Naive thymus-derived CD4-positive, alpha-beta T cell (primary cell): ENCODE results near the gene NCOA3. TPM values are rescaled to one million over a fixed set of nuclear protein-coding genes. Genes with fewer than 3 reads are reported as not detected.

Experiments
- ATAC-seq: fragments of 150-1000 bp; cut with Tn5 transposase; 2 replicates; pipeline ENCODE4 v1.10.0; 2021; ENCODE audit warnings: mild to moderate bottlenecking, moderate library complexity
- CTCF ChIA-PET: fragments of 350-600 bp; sonication (Branson Sonifier 250); formaldehyde crosslinking; loops from one replicate; lab custom pipeline; 2021; ENCODE audit warnings: antibody characterized with exemption; lab: Charles Lee
- POLR2A ChIA-PET: fragments of 350-600 bp; sonication (Branson Sonifier 250); formaldehyde crosslinking; loops from one replicate; lab custom pipeline; 2021; ENCODE audit warnings: antibody characterized with exemption, inconsistent platforms; lab: Charles Lee
- DNase-seq, 9 donors: peaks; one replicate each; pipeline versions ENCODE4 v3.0.0 to v3.0.0-alpha.2; 2020 to 2022; ENCODE audit warnings: mixed read lengths in 1 of 9
- H3K27ac ChIP-seq: one replicate; pipeline ENCODE4 v1.7.0; 2013; ENCODE audit warnings: mild to moderate bottlenecking, low read depth, low read length, moderate library complexity
- H3K27me3 ChIP-seq, 2 donors: one replicate each; pipeline ENCODE4 v1.7.0; 2013; ENCODE audit warnings: low read length in 2 of 2, mild to moderate bottlenecking in 2 of 2, moderate library complexity in 2 of 2; ENCODE audit not compliant: control insufficient read depth in 2 of 2, insufficient read depth in 2 of 2
- H3K36me3 ChIP-seq, 3 experiments: 1 replicate in 2 of 3; 2 replicates in 1 of 3; pipeline ENCODE4 v1.7.0; 2013; ENCODE audit warnings: low read length in 3 of 3, mild to moderate bottlenecking in 3 of 3, moderate library complexity in 1 of 3; ENCODE audit not compliant: insufficient read depth in 3 of 3, control insufficient read depth in 2 of 3
- H3K4me1 ChIP-seq, 2 donors: one replicate each; pipeline ENCODE4 v1.7.0; 2013; ENCODE audit warnings: low read length in 2 of 2, mild to moderate bottlenecking in 2 of 2, moderate library complexity in 1 of 2; ENCODE audit not compliant: control insufficient read depth in 2 of 2, insufficient read depth in 2 of 2
- H3K4me3 ChIP-seq: 2 replicates; pipeline ENCODE4 v1.7.0; 2013; ENCODE audit warnings: mild to moderate bottlenecking, low read length
- H3K9me3 ChIP-seq, 3 experiments: 1 replicate in 2 of 3; 2 replicates in 1 of 3; pipeline ENCODE4 v1.7.0; 2013; ENCODE audit warnings: low read length in 3 of 3; ENCODE audit not compliant: control insufficient read depth in 2 of 3
- H3K27ac Mint-ChIP-seq, 9 donors: one replicate each; pipeline ENCODE4 v1.8.0; 2020 to 2022; ENCODE audit warnings: mixed read lengths in 9 of 9, mild to moderate bottlenecking in 8 of 9, moderate library complexity in 5 of 9, inconsistent platforms in 2 of 9
- H3K27me3 Mint-ChIP-seq, 5 donors: one replicate each; pipeline ENCODE4 v1.8.0; 2021 to 2022; ENCODE audit warnings: mixed read lengths in 5 of 5, mild to moderate bottlenecking in 1 of 5
- H3K36me3 Mint-ChIP-seq, 5 donors: one replicate each; pipeline ENCODE4 v1.8.0; 2020 to 2022; ENCODE audit warnings: mixed read lengths in 5 of 5, mild to moderate bottlenecking in 3 of 5, inconsistent platforms in 1 of 5
- H3K4me1 Mint-ChIP-seq, 7 donors: one replicate each; pipeline ENCODE4 v1.8.0; 2020 to 2022; ENCODE audit warnings: mixed read lengths in 7 of 7, mild to moderate bottlenecking in 3 of 7, inconsistent platforms in 1 of 7
- H3K4me3 Mint-ChIP-seq, 10 donors: one replicate each; pipeline ENCODE4 v1.8.0; 2020 to 2022; ENCODE audit warnings: mild to moderate bottlenecking in 10 of 10, mixed read lengths in 10 of 10, moderate library complexity in 6 of 10, inconsistent platforms in 2 of 10
- H3K9me3 Mint-ChIP-seq, 11 donors: one replicate each; pipeline ENCODE4 v1.8.0; 2020 to 2022; ENCODE audit warnings: mixed read lengths in 11 of 11, mild to moderate bottlenecking in 4 of 11, inconsistent platforms in 1 of 11, moderate library complexity in 1 of 11
- intact Hi-C, 2 donors: fragments of 100-400 bp; cut with micrococcal nuclease; formaldehyde crosslinking; loops; one replicate each; pipeline ENCODE4 v1.15.1; 2023
- polyA plus RNA-seq, 2 donors: library from polyadenylated mRNA; unstranded; fragments of 300-500 nt; fragmentation: Illumina TruSeq; gene quantifications; one replicate each; pipeline ENCODE4 v1.2.3, GENCODE V29; 2021
- total RNA-seq, 6 experiments: library from RNA in 5 of 6; stranded (reverse) in 5 of 6; gene quantifications; 1 replicate in 5 of 6; 2 replicates in 1 of 6; pipeline ENCODE4 v1.2.3 and lab custom pipeline; 2021 to 2026

Gene NCOA3
- total and polyA plus RNA-seq, 7 experiments from 2014 or later = 20.3 to 115 (median 85.5) TPM

DNA sequence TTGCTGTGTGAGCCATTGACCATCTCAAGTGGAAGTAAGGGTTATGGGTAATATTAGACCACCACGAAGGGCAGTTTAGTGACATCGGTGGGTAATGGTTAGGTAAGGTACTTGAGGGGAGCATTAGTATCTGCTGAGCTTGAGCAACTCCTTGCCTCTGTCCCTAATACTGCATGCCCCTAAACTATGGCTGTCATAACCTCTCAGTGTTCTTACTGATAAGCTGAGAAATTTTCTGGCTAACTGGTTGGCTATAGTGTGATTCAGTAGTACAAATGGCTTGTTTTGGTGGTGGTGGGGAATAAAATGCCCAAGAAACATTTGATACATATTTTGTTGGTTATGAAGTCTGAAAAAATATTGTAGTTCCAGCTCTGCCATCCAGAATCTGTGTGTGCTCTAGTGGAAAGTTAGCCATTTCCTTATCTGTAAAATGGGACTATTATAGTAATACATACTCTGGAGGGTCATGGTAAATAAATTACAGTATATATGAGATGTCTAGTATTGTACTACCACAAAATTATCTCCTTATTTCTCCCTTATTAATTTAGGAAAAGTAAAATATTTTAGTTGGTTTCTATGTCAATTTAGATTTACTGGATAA lies 113.1 kb downstream of the NCOA3 start:
- no peaks in the 10 kb centered on the region for H3K9me3 ChIP-seq
- CTCF ChIA-PET = interaction anchor here (0.6 to 2.9 kb wide), 4 partner anchors 224 to 342 kb away, joined by 3 to 15 read pairs (median 5); no protein-coding TSS in a partner anchor
- DNase-seq (no peak), ATAC-seq (no peak)
- POLR2A ChIA-PET = no interaction called here
- intact Hi-C loops = loop anchor here in 1 of 2 donors (5.0 kb wide), 1 partner anchor 113 kb away; the partner anchor contains the start of gene NCOA3
- peak overlapping the region in 8 of 9 donors; percentile 46 to 90 (median 74) for H3K27ac Mint-ChIP-seq
- H3K9me3 Mint-ChIP-seq = peaks cover 0 to under 1% (median 0%) of the 10 kb centered on the region in 11 donors
- H3K27me3 Mint-ChIP-seq = no peaks in the 10 kb centered on the region
- peaks cover 27 to 68% (median 57%) of the 10 kb centered on the region in 7 donors for H3K4me1 Mint-ChIP-seq
- H3K36me3 Mint-ChIP-seq = peaks cover 0 to 12% (median 0%) of the 10 kb centered on the region in 5 donors
- no peak overlapping the region for H3K4me3 Mint-ChIP-seq
- no peak overlapping the region for H3K4me3 ChIP-seq
- H3K4me1 ChIP-seq = peaks cover 9 to 15% of the 10 kb centered on the region in 2 donors
- no peaks in the 10 kb centered on the region for H3K36me3 ChIP-seq
- H3K27me3 ChIP-seq = no peaks in the 10 kb centered on the region
- H3K27ac ChIP-seq = no peak overlapping the region

DNA sequence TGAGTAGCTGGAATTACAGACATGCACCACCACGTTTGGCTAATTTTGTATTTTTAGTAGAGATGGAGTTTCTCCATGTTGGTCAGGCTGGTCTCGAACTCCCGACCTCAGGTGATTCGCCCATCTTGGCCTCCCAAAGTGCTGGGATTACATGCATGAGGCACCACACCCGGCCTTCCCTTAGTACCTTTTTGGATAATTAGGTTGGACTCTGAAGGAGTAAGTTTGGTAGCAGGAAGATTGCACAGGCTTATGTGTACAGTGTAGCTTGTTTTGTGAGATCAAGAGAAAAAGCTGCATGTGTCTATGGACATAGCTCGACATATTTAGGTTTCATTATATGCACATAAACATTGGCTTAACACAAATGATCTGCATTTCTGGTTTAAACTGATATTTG lies 116.8 kb downstream of the NCOA3 start:
- peak overlapping the region in 5 of 9 donors; percentile 38 to 85 (median 57) for H3K27ac Mint-ChIP-seq

DNA sequence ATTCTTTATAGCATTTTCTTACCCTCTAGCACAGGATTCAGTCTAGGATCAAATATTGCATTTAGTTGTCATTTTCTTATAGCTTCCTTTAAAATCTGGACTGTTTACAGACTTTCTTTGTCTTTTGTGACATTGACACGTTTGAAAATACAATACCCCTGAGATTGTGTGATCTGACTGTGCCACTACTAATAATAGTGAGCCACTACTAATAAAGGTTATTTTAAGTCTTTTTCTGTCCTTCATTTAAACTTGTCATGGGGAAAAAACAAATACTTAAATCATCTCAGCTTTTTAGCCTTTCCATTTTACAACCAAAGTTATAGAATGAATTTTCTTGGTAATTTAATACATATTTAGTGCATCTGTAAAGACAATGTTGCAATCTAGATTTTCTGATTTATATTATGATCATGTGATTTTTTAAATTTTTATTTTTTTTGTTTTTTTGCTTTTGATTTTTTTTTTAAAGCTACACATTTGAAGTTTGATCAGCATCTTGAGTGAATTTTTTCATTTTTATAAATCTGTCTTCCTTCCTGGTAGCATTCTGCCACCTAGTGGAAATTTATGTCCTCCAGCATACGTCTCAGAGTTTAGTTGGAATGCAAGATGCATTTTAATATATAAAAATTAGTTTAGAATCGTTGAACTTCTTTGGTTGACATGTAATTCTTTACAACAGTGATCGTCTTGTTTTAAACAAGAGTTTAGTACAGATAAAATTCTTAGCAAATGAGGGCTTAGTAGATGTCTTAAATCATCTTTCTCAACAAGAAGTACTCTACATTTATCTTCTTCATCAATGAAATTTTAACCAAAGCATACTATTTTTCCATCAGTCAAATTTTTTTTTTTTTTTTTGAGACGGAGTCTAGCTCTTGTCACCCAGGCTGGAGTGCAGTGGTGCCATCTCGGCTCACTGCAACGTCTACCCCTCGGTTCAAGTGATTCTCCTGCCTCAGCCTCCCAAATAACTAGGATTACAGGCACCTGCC lies 119.4 kb downstream of the NCOA3 start:
- H3K27me3 Mint-ChIP-seq = no peaks in the 10 kb centered on the region
- Histone ChIP-seq H3K4me3 (no peak overlapping the region), H3K27ac (no peak overlapping the region), H3K4me1 (no peaks in the 10 kb centered on the region), H3K27me3 (no peaks in the 10 kb centered on the region), H3K9me3 (no peaks in the 10 kb centered on the region), H3K36me3 (peaks cover 0 to 41% (median 14%) of the 10 kb centered on the region in 3 experiments)
- H3K36me3 Mint-ChIP-seq = peaks cover 5 to 28% (median 10%) of the 10 kb centered on the region in 5 donors
- intact Hi-C loops = loop anchor here (1.0 to 2.0 kb wide), 6 partner anchors 118 to 425 kb away; no protein-coding TSS in a partner anchor
- peak; percentile 58 for ATAC-seq
- ChIA-PET POLR2A (interaction anchor here (0.7 to 1.0 kb wide), 2 partner anchors 11 to 339 kb away, joined by 3 to 4 read pairs; no protein-coding TSS in a partner anchor), CTCF (interaction anchor here (0.6 to 4.7 kb wide), 12 partner anchors 11 to 405 kb away, joined by 3 to 29 read pairs (median 3); no protein-coding TSS in a partner anchor)
- peaks cover 6 to 52% (median 23%) of the 10 kb centered on the region in 7 donors for H3K4me1 Mint-ChIP-seq
- H3K9me3 Mint-ChIP-seq = peaks cover 0 to 2% (median 0%) of the 10 kb centered on the region in 11 donors
- peak overlapping the region in 6 of 9 donors; percentile 2 to 44 (median 10) for H3K27ac Mint-ChIP-seq
- DNase-seq = peak in 7 of 9 donors; percentile 18 to 61 (median 43)
- H3K4me3 Mint-ChIP-seq = no peak overlapping the region

More for the DNA sequence above, 116.8 kb downstream of the NCOA3 start:
- Mint-ChIP-seq H3K9me3 (peaks cover 0 to 2% (median 0%) of the 10 kb centered on the region in 11 donors), H3K36me3 (peaks cover 5 to 19% (median 8%) of the 10 kb centered on the region in 5 donors), H3K27me3 (no peaks in the 10 kb centered on the region), H3K4me3 (no peak overlapping the region), H3K4me1 (peaks cover 12 to 55% (median 35%) of the 10 kb centered on the region in 7 donors)
- DNase-seq (no peak), ATAC-seq (no peak)
- Histone ChIP-seq H3K36me3 (peaks cover 0 to 15% (median 6%) of the 10 kb centered on the region in 3 experiments), H3K4me1 (no peaks in the 10 kb centered on the region), H3K27me3 (no peaks in the 10 kb centered on the region), H3K27ac (no peak overlapping the region), H3K4me3 (no peak overlapping the region), H3K9me3 (no peaks in the 10 kb centered on the region)
- ChIA-PET CTCF (interaction anchor here (0.8 to 4.7 kb wide), 4 partner anchors 9 to 345 kb away, joined by 3 to 26 read pairs (median 4); no protein-coding TSS in a partner anchor), POLR2A (no interaction called here)
- intact Hi-C loops = no loop called here

DNA sequence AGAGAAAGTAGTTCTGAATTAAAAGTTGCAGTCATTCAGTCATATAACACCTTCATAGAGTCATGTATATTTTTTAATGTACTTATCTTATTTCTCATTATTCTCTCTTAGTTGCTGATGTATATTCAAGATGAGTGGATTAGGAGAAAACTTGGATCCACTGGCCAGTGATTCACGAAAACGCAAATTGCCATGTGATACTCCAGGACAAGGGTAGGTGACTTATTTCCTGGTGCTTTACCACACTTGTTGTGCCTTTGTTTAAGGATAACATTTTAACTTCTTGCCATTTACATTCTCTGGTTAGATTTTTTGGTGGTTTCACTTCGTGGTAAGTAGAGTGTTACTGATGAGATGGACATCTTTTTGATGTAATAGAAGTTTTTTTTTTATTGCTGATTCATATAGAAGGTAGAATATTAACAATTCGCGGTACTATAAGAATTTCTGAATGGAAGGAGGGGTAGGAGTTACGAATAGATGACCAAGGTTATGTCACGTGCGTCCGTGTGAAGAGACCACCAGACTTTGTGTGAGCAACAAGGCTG lies 120.5 kb downstream of the NCOA3 start:
- H3K27ac ChIP-seq = no peak overlapping the region
- no peak overlapping the region for H3K4me3 Mint-ChIP-seq
- ATAC-seq = no peak
- DNase-seq = no peak
- H3K36me3 Mint-ChIP-seq = peaks cover 11 to 34% (median 15%) of the 10 kb centered on the region in 5 donors
- no peaks in the 10 kb centered on the region for H3K27me3 ChIP-seq
- H3K36me3 ChIP-seq = peaks cover 0 to 51% (median 18%) of the 10 kb centered on the region in 3 experiments
- POLR2A ChIA-PET = interaction anchor here (1.1 kb wide), 1 partner anchor 238 kb away, joined by 3 read pairs; no protein-coding TSS in a partner anchor
- no peak overlapping the region for H3K4me3 ChIP-seq
- peak overlapping the region in 2 of 9 donors; percentile 10 to 21 for H3K27ac Mint-ChIP-seq
- intact Hi-C loops = no loop called here
- CTCF ChIA-PET = interaction anchor here (0.6 to 4.7 kb wide), 5 partner anchors 23 to 396 kb away, joined by 3 to 29 read pairs (median 6); no protein-coding TSS in a partner anchor
- H3K27me3 Mint-ChIP-seq = no peaks in the 10 kb centered on the region
- H3K9me3 Mint-ChIP-seq = peaks cover 0 to 2% (median 0%) of the 10 kb centered on the region in 11 donors
- H3K9me3 ChIP-seq = no peaks in the 10 kb centered on the region
- peaks cover 4 to 46% (median 15%) of the 10 kb centered on the region in 7 donors for H3K4me1 Mint-ChIP-seq
- no peaks in the 10 kb centered on the region for H3K4me1 ChIP-seq

DNA sequence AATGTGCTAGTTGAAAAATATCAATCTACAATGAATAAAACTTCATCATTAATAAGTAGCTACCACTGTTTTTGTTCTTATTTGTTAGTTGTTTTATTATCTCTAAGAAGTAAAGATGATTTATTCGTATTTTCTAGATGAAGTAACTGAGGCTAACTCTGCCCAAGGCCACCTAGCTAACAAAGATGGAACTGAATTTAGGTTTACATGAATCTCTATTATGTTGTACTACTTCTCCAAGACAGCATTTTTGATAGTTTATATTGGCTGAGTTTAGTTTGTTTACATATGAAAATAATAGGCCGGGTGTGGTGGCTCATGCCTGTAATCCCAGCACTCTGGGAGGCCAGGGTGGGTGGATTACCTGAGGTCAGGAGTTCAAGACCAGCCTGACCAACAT lies 121.5 kb downstream of the NCOA3 start:
- no peak overlapping the region for H3K27ac Mint-ChIP-seq
- ChIA-PET POLR2A (interaction anchor here (1.1 kb wide), 1 partner anchor 239 kb away, joined by 3 read pairs; no protein-coding TSS in a partner anchor), CTCF (interaction anchor here (0.9 to 2.2 kb wide), 4 partner anchors 22 to 351 kb away, joined by 3 to 13 read pairs (median 6); no protein-coding TSS in a partner anchor)
- Histone ChIP-seq H3K4me1 (no peaks in the 10 kb centered on the region), H3K27me3 (no peaks in the 10 kb centered on the region), H3K27ac (no peak overlapping the region), H3K9me3 (no peaks in the 10 kb centered on the region), H3K36me3 (peaks cover 5 to 58% (median 21%) of the 10 kb centered on the region in 3 experiments), H3K4me3 (no peak overlapping the region)
- peaks cover 0 to 39% (median 13%) of the 10 kb centered on the region in 7 donors for H3K4me1 Mint-ChIP-seq
- H3K9me3 Mint-ChIP-seq = peaks cover 0 to 2% (median 0%) of the 10 kb centered on the region in 11 donors
- intact Hi-C loops = no loop called here
- ATAC-seq (no peak), DNase-seq (no peak)
- peaks cover 11 to 41% (median 21%) of the 10 kb centered on the region in 5 donors for H3K36me3 Mint-ChIP-seq
- H3K27me3 Mint-ChIP-seq = no peaks in the 10 kb centered on the region
- H3K4me3 Mint-ChIP-seq = no peak overlapping the region
